ENCODE data around the gene RTP5. TPM values are rescaled to one million over a fixed set of nuclear protein-coding genes. Genes with fewer than 3 reads are reported as not detected.

Gene RTP5
- total RNA-seq, 1 donor from 2014 or later = 0.09 TPM

GRCh38 chr2:241855888-241856422 lies 13.6 kb upstream of the RTP5 start:
- no peak for DNase-seq (ENCODE audit: low spot score)
- H3K27me3 Mint-ChIP-seq (ENCODE audit: low read depth) = no peaks in the 10 kb centered on the region
- H3K4me1 Mint-ChIP-seq (ENCODE audit: low read depth) = peaks cover 17% of the 10 kb centered on the region
- peak overlapping the region; percentile 26 for H3K4me3 Mint-ChIP-seq (ENCODE audit: low read depth)
- no peaks in the 10 kb centered on the region for H3K9me3 Mint-ChIP-seq
- H3K36me3 Mint-ChIP-seq (ENCODE audit: low read depth) = peaks cover 17% of the 10 kb centered on the region
- H3K27ac Mint-ChIP-seq = no peak overlapping the region
- intact Hi-C loops (cut with micrococcal nuclease) = no loop called here

GRCh38 chr2:241857041-241857541 lies 12.4 kb upstream of the RTP5 start:
- no peaks in the 10 kb centered on the region for H3K27me3 Mint-ChIP-seq (ENCODE audit: low read depth)
- DNase-seq (ENCODE audit: low spot score) = no peak

DNA sequence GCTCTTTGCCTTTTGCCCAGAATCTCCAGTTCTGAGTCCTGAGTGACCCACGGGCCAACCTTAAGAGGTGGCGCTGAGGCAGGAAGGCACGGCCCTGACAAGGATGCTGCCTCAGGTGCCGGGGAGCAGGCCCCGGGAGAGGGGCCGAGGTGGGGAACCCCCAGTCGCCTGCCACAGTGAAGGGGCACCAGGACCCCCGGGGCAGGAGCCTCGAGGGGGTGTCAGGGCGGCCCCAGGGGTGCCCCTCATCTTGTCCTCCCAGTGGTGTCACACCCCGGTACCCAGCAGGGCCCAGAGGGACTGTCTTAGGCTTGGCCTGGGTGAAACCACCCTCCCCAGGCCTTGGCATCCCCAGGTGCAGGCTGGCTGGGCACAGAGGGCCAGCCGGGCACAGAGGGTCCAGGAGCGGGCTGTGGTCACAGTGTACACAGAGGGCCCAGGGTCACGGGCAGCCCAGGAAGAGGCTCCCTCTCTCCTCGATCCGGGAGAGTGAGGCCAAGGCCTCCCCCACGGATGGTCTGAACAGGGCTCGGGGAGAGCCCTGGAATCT lies 11.9 kb upstream of the RTP5 start:
- Mint-ChIP-seq H3K4me1 (ENCODE audit: low read depth) (peaks cover 29% of the 10 kb centered on the region), H3K27me3 (ENCODE audit: low read depth) (no peaks in the 10 kb centered on the region)

More at GRCh38 chr2:241857041-241857541, 12.4 kb upstream of the RTP5 start:
- Mint-ChIP-seq H3K4me1 (ENCODE audit: low read depth) (peaks cover 28% of the 10 kb centered on the region), H3K36me3 (ENCODE audit: low read depth) (peaks cover 14% of the 10 kb centered on the region), H3K9me3 (no peaks in the 10 kb centered on the region), H3K27ac (peak overlapping the region; percentile 20), H3K4me3 (ENCODE audit: low read depth) (peak overlapping the region; percentile 70)
- intact Hi-C loops (cut with micrococcal nuclease) = no loop called here

DNA sequence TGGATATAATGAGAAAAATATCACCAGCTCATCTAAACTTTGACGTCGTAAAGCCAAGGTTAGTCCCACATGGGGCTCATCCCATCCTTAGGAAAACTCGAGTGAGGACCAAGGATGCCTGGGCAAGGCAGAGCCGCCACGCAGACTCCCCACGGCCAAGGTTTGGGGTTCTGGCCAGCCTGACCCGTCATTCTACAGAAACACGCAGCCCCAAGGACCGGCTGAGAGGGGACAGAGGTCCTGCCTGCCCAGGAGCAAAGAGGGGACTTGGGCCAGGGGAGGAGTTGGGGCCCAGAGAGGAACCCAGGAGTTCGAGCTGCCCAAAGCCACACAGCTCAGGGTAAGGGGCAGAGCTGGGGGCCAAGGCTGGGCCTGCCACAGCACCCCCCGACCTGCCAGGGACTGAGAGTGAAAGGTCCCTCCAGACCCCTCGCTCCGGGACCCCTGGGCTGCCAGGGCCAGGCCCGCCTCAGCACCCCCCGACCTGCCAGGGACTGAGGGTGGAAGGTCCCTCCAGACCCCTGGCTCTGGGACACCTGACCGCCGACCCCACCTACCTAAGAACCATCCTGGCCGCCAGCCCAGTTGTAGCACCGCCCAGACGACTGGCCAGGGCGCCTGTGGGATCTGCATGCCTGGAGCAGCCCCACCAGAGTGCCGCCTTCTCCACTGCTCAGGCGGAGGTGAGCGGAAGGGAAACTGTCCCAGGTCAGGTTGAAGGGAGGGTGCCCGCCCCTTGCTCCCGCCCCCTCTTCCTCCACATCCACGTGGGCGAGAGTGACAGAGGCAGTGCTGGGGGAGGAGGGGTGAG lies 11.1 kb upstream of the RTP5 start, which contains the start of gene PDCD1:
Gene PDCD1 (minus strand): TSS at position 689 of the 811 bp plus-strand sequence. CDS start 56 bp downstream, at position 633.
- Mint-ChIP-seq H3K4me3 (ENCODE audit: low read depth) (peak within 1 kb of the TSS; percentile 83), H3K4me1 (ENCODE audit: low read depth) (peaks cover 36% of the 10 kb centered on the region), H3K27me3 (ENCODE audit: low read depth) (no peaks in the 10 kb centered on the region), H3K27ac (peak within 1 kb of the TSS; percentile 97), H3K9me3 (no peaks in the 10 kb centered on the region), H3K36me3 (ENCODE audit: low read depth) (peaks cover 14% of the 10 kb centered on the region)
- peak; percentile 52 for DNase-seq (ENCODE audit: low spot score)
- intact Hi-C loops (cut with micrococcal nuclease) = loop anchor here (1.0 kb wide), 1 partner anchor 14 kb away; no protein-coding TSS in a partner anchor

More for the DNA sequence above, 11.9 kb upstream of the RTP5 start:
- Mint-ChIP-seq H3K9me3 (no peaks in the 10 kb centered on the region), H3K36me3 (ENCODE audit: low read depth) (peaks cover 14% of the 10 kb centered on the region), H3K27ac (peak overlapping the region; percentile 69), H3K4me3 (ENCODE audit: low read depth) (peak overlapping the region; percentile 83)
- no peak for DNase-seq (ENCODE audit: low spot score)
- intact Hi-C loops (cut with micrococcal nuclease) = no loop called here

- Mint-ChIP-seq H3K27ac (peak overlapping the region; percentile 97), H3K4me3 (ENCODE audit: low read depth) (peak overlapping the region; percentile 83)
Measured at GRCh38 chr2:241859017-241859435, 10.5 kb upstream of the RTP5 start.

GRCh38 chr2:241859436-241860183 lies 9.9 kb upstream of the RTP5 start:
- peaks cover 7% of the 10 kb centered on the region for H3K9me3 Mint-ChIP-seq
- H3K27ac Mint-ChIP-seq = peak overlapping the region; percentile 97
- H3K4me3 Mint-ChIP-seq (ENCODE audit: low read depth) = peak overlapping the region; percentile 75

More at GRCh38 chr2:241859017-241859435, 10.5 kb upstream of the RTP5 start:
- intact Hi-C loops (cut with micrococcal nuclease) = loop anchor here (1.0 kb wide), 1 partner anchor 15 kb away; no protein-coding TSS in a partner anchor
- no peaks in the 10 kb centered on the region for H3K27me3 Mint-ChIP-seq (ENCODE audit: low read depth)
- DNase-seq (ENCODE audit: low spot score) = no peak
- peaks cover 1% of the 10 kb centered on the region for H3K9me3 Mint-ChIP-seq
- H3K36me3 Mint-ChIP-seq (ENCODE audit: low read depth) = peaks cover 14% of the 10 kb centered on the region
- peaks cover 39% of the 10 kb centered on the region for H3K4me1 Mint-ChIP-seq (ENCODE audit: low read depth)

DNA sequence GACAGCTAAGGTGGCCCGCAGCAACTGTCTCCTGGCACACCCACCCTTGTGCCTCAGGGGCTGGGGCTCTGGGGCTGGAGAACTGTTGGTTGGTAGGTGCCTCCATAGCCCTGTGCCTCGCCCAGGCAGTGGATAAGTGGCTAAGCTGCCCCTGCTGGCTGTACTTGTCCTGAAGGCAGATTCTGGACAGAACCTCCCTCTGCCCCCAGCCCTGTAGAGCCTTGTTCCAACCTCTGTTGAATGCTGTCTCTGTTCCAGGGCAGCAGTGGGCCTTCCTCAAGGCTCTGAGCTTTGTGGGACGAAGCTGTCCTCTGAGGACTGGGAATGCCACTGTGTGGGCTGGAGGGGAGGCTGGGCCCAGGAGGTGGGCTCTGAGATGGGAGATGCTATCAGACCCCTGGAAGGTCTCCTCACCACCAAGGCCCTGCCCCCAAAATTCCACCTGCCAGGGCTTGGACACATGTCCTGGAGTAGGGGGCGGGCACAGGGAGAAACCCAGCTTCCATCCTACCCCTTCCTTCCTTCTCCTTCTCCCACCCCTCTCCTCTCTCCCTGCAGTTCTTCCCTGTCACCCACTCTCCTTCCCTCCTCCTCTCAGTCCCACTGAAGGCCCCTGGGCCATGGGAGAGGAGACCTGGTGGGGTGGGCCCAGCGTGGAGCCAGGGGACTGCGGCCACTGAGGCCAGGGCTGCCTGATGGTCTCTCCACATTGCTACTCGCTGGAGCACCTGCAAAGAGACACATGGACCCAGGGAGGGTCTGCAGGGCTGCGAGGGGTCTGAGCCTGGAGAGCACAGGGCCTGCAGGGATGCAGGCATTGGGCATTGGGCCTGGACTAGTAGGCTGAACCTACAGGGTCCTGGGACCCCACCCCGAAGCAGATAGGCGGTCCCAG lies 9.1 kb upstream of the RTP5 start:
- Mint-ChIP-seq H3K4me3 (ENCODE audit: low read depth) (peak overlapping the region; percentile 19), H3K27me3 (ENCODE audit: low read depth) (peaks cover 10% of the 10 kb centered on the region), H3K9me3 (peaks cover 7% of the 10 kb centered on the region), H3K36me3 (ENCODE audit: low read depth) (peaks cover 17% of the 10 kb centered on the region), H3K27ac (peak overlapping the region; percentile 97), H3K4me1 (ENCODE audit: low read depth) (peaks cover 53% of the 10 kb centered on the region)
- intact Hi-C loops (cut with micrococcal nuclease) = loop anchor here (5.0 kb wide), 1 partner anchor 128 kb away; the partner anchor contains the start of gene D2HGDH
- no peak for DNase-seq (ENCODE audit: low spot score)

More at GRCh38 chr2:241859436-241860183, 9.9 kb upstream of the RTP5 start:
- peak; percentile 48 for DNase-seq (ENCODE audit: low spot score)
- Mint-ChIP-seq H3K4me1 (ENCODE audit: low read depth) (peaks cover 45% of the 10 kb centered on the region), H3K27me3 (ENCODE audit: low read depth) (peaks cover 4% of the 10 kb centered on the region), H3K36me3 (ENCODE audit: low read depth) (peaks cover 17% of the 10 kb centered on the region)
- intact Hi-C loops (cut with micrococcal nuclease) = loop anchor here (1.0 to 5.0 kb wide), 2 partner anchors 15 to 127 kb away; partner anchors contain the start of gene D2HGDH

- H3K9me3 Mint-ChIP-seq = peaks cover 7% of the 10 kb centered on the region
- peaks cover 55% of the 10 kb centered on the region for H3K4me1 Mint-ChIP-seq (ENCODE audit: low read depth)
- H3K27me3 Mint-ChIP-seq (ENCODE audit: low read depth) = peaks cover 15% of the 10 kb centered on the region
- intact Hi-C loops (cut with micrococcal nuclease) = loop anchor here (5.0 kb wide), 1 partner anchor 129 kb away; the partner anchor contains the start of gene D2HGDH
- H3K27ac Mint-ChIP-seq = peak overlapping the region; percentile 81
- H3K36me3 Mint-ChIP-seq (ENCODE audit: low read depth) = peaks cover 13% of the 10 kb centered on the region
- H3K4me3 Mint-ChIP-seq (ENCODE audit: low read depth) = peak overlapping the region; percentile 37
- DNase-seq (ENCODE audit: low spot score) = no peak
Measured at GRCh38 chr2:241861264-241861663, 8.3 kb upstream of the RTP5 start.

DNA sequence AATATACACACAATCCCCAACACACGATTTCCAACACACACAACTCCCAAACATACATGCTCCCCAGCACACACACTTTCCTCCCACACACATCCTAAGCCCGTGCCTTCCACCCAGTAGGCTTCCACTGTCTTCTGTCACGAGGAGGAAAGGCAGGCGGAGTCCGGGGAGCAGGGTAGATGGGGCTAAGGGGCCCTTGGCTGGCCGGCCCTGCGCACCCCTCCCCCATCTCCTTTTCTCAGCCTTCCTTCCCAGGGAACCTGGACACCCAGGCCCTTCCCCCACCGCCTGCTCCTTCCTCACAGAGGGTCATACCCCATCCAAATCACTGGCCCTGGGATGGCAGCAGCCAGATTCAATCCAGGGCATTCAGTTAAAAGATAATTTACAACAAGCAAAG lies 7.4 kb upstream of the RTP5 start:
- Mint-ChIP-seq H3K9me3 (peaks cover 7% of the 10 kb centered on the region), H3K27me3 (ENCODE audit: low read depth) (peaks cover 15% of the 10 kb centered on the region), H3K4me3 (ENCODE audit: low read depth) (no peak overlapping the region), H3K27ac (peak overlapping the region; percentile 81), H3K36me3 (ENCODE audit: low read depth) (peaks cover 8% of the 10 kb centered on the region), H3K4me1 (ENCODE audit: low read depth) (peaks cover 52% of the 10 kb centered on the region)
- DNase-seq (ENCODE audit: low spot score) = no peak
- intact Hi-C loops (cut with micrococcal nuclease) = loop anchor here (5.0 kb wide), 1 partner anchor 130 kb away; the partner anchor contains the start of gene D2HGDH

- peaks cover 7% of the 10 kb centered on the region for H3K36me3 Mint-ChIP-seq (ENCODE audit: low read depth)
- peak overlapping the region; percentile 81 for H3K27ac Mint-ChIP-seq
- H3K27me3 Mint-ChIP-seq (ENCODE audit: low read depth) = peaks cover 15% of the 10 kb centered on the region
- H3K9me3 Mint-ChIP-seq = peaks cover 7% of the 10 kb centered on the region
- intact Hi-C loops (cut with micrococcal nuclease) = loop anchor here (5.0 kb wide), 1 partner anchor 131 kb away; the partner anchor contains the start of gene D2HGDH
- H3K4me1 Mint-ChIP-seq (ENCODE audit: low read depth) = peaks cover 55% of the 10 kb centered on the region
- H3K4me3 Mint-ChIP-seq (ENCODE audit: low read depth) = peak overlapping the region; percentile 32
- DNase-seq (ENCODE audit: low spot score) = no peak
Measured at GRCh38 chr2:241862775-241863535, 6.6 kb upstream of the RTP5 start.

All from activated T-helper 2 cell treated with anti-CD3 and anti-CD28 coated beads, Interferon-gamma antibody, Interleukin-2, Interleukin-4, amounts not matched to agents 10 μg/mL and 5 μg/mL and 100 μg/mL, durations not matched to agents 14 hours and 24 hours and 36 hours (primary cell).